T-helper 22 cell (primary cell): ENCODE data around the gene DOK5.

ENCODE experiments used
- DNase-seq: peaks from one replicate; pipeline ENCODE4 v3.0.0-alpha.2; 2020; ENCODE audit warnings: low read depth

DOK5 gene

DNA sequence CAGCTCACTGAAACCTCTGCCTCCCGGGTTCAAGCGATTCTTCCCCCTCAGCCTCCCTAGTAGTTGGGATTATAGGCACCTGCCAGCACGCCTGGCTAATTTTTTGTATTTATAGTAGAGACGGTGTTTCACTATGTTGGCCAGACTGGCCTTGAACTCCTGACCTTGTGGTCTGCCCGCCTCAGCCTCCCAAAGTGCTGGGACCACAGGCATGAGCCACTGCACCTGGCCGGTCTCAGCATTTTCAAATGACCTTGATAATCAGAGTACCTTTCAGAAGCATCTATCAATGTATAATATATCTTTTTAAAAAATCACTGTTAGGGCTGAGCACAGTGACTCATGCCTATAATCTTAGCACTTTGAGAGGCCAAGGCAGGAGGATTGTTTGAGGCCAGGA, 143.0 kb downstream of the DOK5 start:
- DNase-seq = no peak

DNA sequence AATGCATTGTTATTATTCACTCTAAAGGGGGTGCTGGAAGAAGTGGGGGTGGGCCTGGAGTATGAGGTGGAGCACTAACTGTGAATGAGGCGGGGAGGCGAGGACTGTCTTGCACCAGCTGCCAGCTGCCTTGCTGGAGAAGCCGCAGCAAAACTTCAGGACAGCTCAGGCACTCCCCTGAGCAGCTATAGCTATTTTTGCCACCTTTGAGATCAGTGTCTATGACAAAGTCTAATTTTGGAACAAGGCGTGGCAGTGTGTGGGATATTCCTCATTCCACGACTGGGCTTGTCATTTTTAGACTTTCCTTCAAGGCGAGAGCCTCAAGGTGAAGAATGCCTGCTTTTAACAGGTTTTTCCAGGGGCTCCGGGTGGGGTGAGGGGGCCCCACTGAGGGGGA, 143.8 kb downstream of the DOK5 start:
- no peak for DNase-seq

GRCh38 chr20:54619682-54620081, 144.3 kb downstream of the DOK5 start:
- no peak for DNase-seq

DNA sequence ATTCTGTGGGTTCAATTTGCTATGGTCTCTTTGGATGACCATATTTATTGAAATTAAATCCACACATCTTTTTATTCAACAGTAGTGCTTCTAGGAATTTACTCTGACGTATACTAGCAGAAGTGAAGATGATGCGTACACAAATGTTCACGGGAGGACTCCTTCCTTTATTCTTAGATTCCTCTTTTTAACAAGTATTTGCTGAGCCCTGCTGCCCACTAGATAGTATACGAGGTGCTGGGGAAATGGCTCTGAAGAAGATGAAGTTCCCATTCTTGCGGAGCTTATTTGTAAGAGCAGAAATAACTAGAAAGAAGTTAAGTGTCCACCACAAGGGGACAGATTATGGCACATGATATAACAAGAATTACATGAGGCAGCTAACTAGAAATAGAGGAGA, 145.2 kb downstream of the DOK5 start:
- DNase-seq = no peak

DNA sequence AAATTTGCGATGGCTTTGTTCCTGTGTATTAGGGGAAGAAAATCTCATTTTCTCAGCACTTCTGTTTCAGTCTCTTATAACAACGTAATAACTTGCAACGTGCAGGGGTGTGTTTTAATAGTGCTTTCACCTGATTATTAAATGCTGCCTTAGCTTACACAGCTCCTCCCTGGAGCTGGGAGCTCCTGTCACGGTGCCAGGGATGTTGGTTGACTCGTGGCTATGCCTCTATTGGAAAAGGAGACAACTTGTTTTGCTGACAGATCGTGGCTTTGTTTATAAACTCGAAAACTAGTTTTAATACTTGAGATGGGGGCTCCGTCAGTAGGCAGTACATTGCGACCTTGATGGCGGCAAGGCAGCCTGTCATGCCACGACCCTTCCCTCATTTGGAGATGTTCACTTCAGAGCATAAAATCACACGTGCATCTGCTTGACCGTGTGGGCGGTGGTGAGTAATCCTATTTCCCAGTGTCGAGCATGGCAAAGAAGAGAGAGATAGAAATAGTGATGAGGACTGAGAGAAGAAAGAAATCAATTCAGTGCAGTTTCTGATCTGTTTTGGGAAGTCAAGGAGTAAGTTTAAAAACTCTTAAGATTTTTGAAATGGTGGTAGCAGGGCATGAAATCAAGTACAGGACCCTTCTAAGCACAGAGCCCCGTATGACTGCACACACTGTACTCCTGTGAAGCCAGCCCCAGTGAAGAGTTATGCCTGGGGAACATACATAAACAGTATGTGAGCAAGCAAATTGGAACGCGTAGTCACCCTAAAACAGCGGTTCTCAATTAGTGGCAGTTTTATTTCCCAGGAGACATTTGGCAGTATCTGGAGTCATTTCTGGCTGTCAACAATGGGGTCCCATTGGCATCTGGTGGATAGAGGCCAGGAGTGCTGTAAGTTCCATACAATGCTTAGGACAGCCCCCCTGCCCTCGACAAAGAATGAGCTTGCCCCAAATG, 147.2 kb downstream of the DOK5 start:
- DNase-seq = no peak

DNA sequence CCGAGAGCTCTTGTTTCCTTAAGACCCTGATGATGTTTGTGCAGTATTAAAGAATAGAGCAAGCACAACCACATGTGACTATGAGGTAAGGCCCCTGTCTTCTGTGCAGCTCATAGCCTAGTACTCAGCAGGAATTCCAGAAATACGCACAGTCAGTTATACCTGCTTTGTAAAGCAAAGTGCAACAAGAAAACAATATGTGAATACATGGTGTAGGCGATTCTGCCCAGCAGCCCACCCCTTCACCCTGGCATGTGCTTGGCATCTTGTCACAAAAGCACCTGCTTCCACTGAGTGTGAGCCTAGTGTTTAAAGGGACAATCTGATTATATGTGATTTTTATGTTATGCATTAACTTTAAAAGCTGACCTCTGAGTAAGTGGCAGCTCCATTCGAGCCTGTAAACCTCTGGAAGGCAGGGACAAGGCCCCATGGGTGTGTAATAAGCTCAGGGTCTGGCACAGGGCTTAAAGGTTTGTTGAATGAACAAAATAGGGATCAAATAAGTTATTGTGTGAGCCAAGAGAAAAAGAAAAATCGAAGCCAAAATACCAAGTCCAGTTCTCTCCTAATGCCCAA, 148.7 kb downstream of the DOK5 start:
- no peak for DNase-seq

GRCh38 chr20:54624706-54625390, 149.5 kb downstream of the DOK5 start:
- DNase-seq = no peak

GRCh38 chr20:54625497-54625896, 150.1 kb downstream of the DOK5 start:
- no peak for DNase-seq

DNA sequence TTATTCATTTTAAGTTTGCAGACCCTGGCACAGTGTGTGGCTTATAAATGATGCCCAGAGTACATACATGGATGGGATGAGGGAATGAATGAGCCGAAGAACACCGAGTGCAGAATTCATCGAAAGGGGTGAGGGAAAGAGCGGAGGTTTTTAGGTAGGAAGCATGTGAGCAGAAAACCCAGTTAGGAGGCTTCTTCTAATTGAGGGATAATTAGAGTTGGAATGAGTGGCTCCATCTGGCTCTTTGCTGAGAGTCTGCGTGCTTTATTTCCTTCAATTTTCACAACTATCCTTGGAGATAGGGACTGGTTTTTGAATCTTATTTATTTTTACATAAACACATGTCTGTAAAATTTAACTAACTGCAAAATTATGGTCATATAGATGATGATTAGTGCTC, 150.7 kb downstream of the DOK5 start:
- no peak for DNase-seq

DNA sequence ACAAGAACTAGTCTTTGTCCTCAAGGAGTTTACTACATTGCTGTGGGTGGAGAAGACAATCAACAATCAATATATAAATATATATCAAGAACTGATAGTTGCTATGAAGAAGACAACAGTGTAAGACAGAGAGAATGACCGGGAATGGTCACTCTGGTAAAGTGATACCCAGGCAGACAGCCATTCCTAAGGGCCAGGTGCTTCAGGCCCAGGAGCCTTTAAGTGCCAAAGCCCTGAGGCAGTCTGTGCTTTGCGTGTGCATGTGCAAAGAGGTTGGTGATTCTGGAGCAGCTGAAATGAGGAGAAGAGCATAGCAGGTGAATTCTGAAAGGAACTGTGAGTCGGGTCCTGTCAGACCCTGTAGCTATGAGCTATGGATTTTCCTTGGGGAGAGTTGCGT, 154.2 kb downstream of the DOK5 start:
- no peak for DNase-seq

DNA sequence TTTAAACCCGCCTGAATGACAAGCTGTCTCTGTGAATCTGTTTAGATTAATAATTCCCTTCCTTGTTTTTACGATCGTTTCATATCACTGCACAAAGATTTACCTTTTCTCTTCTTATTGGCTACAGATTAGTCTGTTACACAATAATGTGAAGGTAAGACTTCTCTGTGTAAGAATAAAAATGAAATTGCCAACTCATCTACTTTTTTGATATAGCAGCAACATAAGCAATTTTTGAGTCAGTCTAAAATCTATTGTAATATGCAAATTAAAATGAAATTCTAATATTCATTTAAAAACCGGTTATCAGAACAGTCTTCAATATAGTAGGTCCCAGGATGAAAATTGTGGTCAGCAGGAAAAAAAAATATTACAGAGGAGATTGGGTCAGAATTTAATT, 155.2 kb downstream of the DOK5 start:
- DNase-seq = no peak

GRCh38 chr20:54631059-54631458, 155.7 kb downstream of the DOK5 start:
- no peak for DNase-seq

DNA sequence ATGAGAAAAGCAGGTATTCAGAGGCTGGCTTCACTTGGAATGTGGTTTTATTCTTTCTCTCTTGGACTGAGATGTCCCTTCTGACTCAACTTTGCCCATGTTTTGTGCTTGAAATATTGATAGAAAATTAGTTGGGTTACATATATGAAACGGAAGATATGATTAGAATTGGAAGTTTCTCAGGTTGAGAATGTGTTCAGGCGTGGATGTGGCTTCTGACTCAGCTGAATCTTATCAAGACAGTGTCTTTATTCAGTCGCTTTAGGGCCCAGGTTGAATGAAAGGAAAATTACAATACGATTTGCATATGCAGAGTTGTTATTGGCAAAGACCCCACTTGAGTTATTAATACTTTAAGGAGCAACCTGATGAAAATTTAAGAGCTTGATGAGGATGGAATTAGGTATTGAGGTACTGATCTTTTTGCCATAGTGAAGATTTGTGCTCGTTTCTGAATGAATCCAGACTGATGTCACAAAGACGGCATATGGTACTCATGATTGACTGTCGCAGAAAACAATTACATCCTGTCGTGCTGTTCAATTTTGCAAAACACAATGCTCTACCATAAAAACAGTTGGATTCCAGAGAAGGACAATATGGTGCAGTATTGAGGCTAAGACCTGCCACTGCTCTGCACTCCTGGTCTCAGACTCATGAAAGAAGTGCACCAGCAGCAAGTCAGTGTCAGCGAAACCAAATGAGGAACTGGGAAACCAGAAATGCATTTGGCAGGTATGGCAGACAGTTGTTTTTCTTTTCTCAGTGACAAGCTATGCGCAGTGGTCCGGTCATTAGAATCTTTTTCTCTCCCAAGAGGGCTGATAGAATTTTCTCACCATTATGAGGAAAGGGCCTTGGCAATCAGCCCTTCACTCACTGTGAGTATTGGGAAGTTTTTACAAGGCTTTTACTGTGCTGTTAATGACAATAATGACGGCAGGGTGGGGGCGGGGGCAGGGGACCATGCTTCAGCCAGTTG, 158.3 kb downstream of the DOK5 start:
- DNase-seq = no peak

DNA sequence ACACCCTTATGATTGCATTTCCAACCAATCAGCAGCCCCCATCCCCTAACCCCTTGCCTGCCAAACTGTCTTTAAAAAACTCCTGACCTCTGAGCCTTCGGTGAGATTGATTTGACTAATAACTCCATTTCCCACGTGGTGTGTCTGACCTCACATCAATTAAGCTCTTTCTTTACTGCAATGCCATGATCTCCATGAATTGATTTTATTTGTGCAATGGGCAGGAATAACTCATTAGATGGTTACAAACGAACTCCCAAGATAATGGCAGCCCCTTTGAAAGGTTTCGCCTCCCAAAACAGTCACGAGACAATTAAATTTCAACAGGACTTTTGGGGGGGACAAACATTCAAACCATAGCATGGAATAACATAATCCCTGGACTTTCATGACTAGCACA, 161.2 kb downstream of the DOK5 start:
- no peak for DNase-seq

DNA sequence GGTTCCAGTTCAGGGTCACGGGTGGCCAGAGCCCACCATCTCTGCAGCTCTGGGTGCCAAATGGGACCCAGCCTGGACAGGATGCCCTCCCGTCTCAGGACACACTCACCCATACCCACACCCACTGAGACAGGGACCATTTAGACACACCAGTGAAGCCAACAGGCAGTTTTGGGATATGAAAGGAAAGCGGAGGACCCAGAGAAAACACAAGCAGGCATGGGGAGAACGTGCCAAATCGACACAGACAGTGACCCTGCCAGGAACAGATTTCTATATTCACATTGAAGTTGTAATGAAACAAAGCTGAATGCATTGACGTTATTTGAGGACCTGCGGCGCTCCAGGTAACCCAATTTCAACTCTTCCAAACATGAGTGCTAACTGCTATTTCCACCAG, 164.5 kb downstream of the DOK5 start:
- no peak for DNase-seq

- DNase-seq = no peak
Measured at GRCh38 chr20:54640800-54641199, 165.4 kb downstream of the DOK5 start.

GRCh38 chr20:54642864-54643667, 167.7 kb downstream of the DOK5 start:
- no peak for DNase-seq

DNA sequence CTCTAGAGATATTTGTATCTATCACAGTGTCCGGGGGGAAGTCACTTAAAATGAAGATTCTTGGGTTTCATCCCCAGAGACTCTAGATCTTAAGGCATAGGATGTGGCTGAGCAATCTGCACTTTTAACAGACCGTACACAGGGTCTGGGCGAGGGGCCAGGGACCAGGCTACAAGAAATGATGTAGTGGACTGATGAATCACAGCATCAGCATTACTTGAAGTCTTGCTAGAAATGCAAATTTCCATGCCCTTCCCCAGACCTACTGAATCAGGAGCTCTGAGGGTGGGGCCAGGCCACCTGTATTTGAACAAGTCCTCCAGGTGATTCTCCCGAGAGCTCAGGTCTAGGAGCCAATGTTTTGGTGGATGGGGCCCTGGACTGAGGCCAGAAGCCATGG, 168.4 kb downstream of the DOK5 start:
- DNase-seq = no peak

DNA sequence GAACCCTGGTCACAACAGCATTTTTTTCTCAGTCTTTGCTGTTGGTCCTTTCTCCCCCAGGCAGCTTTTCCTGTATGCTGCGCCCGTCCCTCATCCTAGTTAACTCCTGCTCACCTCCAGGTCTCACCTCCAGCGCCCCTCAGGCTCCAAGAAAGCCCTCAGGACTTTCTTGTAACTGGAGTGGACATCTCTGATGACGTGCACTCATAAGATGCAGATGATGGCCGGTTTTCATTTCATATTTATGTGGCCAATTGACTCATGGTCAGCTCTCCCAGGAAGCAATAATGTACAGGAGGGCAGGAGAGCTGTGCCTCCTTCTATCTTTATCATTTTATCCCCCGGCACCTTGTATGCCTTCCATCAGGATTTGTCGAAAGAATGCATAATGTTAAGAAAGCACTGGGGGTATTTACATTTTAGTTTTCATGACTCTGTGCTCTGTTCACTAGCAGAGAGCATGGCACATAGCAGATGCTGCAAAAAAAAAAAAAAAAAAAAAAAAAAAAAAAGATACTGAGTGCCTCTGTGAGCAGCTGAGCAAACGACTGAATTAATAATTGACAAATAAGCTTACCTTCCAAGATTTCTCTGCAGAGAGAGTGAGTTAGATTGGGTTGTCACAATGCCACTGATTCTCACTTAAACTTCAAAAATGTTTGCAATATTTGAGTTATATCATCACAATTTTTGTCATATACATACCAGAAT, 170.2 kb downstream of the DOK5 start:
- no peak for DNase-seq

DNA sequence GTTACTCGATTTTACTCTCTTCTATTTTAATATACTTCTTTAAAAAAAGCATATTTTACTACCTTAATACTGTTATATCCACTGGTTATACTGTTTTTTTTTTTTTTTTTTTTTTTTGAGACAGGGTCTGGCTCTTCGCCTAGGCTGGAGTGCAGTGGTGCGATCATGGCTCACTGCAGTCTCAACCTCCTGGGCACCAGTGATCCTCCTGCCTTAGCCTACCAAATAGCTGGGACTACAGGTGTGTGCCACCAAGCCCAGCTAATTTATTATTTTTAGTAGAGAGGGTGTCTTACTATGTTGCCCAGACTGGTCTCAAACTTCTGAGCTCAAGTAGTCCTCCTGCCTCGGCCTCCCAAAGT, 170.7 kb downstream of the DOK5 start:
- no peak for DNase-seq
